HG03558 (cell line): ENCODE data around the gene MYH7B.

ENCODE experiments used
- ATAC-seq: cut with Tn5 transposase; IDR thresholded peaks from one replicate; pipeline ENCODE4 v1.9.1; 2021; ENCODE audit warnings: moderate number of reproducible peaks; ENCODE audit not compliant: unreplicated experiment; ENCODE audit errors: extremely low read depth

Gene MYH7B

DNA sequence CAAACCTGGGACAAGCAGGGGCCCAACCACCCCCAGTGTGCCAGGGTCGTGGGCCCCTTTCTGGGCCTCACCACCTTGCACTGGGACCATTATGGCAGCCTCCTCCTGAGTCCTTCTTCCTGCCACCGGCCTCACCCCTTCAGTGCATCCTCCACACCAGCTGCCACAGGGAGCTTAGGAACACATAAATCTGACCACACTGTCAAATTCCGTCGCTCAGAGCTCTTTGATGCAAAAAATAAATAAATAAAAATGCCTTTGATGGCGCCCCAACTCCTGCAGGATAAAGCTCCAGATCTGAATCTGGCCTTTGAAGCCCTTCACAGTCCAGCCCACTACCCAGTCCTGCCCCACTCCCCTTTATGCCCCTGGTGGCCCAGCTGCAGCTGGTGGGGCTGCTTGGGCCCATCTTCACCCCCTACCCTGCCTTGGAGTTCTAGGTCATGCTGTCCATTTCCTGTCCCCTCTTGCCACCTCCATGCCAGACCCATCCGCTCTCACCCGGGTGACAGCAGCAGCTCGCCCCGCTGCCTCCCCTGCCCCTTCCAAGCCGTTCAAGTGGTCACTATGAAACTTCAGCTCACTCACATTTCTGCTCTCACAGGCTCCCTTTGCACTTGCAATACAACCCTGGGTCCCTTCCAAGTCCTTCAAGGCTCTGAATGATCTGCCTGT is 16.0 kb downstream of the MYH7B start:
- no peak for ATAC-seq

DNA sequence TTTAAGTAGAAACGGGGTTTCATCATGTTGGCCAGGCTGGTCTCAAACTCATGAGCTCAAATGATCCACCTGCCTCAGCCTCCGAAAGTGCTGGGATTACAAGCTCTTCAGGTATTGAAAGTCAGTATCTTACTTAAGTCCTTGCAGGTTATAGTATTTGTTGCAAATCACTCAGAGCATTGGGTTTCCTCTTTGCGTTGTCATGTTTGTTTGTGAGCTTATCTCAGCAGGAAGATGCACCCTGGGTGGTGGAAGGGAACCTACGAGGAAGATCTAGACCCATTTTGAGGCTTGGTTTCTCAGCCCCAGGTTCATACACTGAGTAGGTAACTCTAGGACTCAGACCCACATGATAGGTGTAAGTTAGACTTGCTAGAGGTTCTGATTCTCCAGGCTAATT is 18.6 kb downstream of the MYH7B start:
- ATAC-seq, result no peak

DNA sequence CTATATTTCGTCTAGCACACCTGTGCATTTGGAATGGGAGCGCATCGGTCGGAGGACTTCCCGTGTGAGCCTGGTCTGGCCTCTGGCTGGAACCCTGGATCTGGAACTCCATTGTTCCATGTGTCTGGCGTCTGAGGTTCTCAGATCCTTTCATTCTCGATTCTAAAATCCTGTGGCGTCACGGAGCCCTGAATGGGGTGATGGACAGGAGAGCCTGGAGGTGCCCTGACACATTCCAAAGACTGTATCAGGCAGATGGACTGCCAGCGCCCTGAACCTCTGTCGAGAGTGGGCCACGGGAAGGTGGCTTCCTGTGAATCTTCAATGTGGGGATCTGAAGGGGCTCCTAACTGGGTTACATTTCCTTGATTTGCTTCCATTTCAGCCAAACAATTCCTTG is 20.6 kb downstream of the MYH7B start:
- no peak for ATAC-seq

DNA sequence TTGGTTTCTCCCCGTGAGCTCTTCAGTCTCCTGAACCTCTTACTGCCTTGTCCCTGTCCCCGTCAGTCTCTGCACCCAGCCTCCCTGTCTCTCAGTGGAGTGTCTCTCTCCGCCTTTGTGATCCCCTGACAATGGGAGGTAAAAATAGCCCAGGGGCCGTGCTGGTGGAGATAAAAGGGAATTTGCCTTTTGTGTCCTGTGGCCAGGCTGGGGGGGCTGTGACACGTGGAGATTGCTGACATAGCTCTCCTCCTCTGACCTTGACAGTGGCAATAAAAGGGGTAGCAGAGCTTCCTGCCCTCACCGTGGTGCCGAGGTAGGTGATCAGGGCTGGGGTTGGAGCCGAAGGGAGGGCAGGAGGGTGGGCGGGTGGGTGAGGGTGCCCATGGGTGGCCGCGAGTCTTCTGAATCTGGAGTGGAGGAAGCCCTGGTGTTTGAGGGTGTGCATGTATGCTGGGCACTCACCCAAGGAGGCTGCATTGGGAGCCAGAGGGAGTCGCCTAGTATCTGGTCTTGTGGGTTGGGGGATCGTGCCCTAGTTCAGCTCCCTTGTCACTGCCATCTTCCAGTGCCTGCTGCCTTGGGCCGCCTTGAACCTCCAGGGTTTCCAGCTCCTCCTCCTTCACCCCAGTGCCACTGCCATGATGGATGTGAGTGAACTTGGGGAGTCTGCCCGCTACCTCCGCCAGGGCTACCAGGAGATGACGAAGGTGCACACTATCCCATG is 21.9 kb downstream of the MYH7B start:
- ATAC-seq, result no peak

DNA sequence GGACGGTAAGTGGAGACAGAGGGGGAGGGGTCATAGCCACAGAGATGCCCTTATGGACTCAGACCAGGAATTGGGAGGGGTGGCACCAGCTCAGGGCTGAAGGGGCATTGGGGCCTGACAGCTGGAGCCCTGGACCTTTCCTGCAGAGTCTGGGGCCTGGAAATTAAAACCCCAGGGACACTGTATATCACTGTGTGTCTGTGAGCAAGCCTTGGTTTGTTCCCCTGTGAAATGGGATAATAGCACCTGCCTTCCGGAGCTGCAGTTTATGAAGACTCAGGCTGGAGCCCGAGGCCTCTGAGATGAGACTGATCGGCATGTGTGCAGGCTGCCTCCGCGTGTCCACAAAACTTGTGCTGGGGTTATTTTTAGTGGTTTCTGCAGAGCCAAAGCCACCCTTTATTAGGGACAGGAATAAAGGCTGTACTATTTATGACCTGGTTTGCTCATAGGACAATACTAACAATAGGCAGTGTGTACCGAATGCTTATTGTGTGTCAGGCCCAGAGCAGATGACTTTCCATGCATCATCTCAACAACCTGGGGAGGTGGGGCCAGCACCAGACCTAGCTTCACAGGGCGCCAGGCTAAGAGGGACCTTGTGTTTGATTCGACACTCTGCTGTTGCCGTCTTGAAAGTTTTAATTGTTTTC is 22.6 kb downstream of the MYH7B start:
- no peak for ATAC-seq

DNA sequence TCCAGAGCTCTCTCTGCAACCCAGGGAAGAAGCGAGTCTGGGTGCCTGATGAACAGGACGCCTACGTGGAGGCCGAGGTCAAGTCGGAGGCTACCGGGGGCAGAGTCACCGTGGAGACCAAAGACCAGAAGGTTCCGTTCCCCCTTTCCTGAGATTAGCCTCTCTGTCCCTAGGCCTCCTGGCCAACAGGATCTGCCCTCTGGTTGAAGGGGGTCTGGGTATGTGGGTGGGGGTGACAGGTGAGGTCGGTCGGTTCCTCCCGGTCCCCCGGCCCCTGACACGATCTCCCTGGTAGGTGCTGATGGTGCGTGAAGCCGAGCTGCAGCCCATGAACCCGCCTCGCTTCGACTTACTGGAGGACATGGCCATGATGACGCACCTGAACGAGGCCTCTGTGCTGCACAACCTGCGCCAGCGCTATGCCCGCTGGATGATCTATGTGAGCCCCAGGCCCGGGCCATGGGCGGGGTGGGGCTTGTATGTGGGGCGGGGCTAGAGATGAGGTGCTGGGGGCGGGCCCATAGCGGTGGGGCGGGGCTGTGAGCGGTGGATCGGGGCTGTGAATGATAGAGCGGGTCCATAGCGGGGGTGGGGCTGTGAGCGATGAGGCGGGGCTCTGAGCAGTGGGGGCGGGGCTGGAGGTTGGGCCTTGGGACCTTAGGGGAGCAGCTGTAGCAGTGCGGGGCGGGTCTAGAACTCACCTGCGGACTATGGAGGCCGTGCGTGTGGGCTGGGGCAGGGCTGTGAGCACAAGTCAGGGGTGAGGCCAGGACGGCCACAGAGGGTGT is 23.9 kb downstream of the MYH7B start:
- no peak for ATAC-seq

DNA sequence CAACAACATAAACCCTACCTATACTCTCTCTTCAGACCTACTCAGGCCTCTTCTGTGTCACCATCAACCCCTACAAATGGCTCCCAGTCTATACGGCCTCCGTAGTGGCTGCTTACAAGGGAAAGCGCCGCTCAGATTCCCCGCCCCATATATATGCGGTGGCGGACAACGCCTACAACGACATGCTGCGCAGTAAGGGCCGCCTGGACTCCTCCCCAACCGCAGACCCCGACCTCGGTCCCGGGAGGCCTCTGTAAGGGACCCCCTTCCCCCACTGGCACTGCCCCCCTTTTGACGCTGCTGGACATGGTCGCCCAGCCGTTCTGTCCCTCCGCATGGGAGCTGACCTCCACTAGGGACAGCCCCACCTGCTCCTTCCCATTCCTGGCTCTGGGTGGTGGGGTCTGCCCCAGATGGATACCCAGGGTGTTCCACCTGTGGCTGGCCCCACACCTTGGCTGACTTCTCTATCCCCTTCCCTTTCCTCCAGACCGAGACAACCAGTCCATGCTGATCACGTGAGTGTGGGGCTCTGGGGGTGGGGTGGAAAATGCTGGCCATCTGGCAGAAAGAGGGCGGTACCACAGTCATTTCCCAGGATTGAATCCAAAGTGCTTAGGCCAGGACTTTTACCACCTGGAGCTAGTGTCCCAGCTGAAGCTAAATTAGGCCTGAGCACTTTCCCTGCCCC is 25.0 kb downstream of the MYH7B start:
- ATAC-seq, result no peak

DNA sequence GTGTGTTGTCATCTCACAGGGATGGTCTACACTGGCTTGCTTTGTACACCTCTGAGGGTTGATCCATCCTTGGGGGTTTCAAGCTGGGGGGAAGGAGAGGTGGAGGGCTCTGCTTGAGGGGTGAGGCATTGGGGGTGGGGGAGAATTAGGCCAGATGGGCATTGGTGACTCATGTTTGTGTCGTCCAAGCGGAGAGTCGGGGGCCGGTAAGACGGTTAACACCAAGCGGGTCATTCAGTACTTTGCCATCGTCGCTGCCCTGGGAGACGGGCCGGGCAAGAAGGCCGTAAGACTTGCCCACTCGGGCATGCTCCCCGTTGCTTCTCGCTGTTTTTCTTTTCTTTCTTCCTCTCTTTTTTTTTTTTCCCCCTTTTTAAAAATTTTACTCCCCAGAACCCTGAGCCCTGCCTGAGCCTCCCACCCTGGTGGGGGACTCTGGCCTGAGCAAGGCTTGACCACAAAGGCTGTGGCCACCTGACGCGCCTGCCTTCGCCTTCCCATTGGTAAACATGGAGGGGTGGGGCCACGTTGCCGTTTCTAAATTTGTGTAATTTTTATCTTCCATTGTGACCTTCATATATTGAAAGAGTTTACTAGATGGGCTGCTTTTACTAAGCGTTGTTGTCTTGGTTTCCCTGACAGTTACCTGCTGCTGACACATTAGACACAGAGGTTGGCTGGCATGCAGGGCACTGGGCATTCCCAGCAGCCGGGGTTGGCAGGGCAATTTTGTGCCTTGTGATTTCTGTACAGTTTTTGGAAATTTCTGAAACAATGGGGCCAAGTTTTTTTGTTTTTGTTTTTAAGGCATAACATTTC is 26.8 kb downstream of the MYH7B start:
- no peak for ATAC-seq

DNA sequence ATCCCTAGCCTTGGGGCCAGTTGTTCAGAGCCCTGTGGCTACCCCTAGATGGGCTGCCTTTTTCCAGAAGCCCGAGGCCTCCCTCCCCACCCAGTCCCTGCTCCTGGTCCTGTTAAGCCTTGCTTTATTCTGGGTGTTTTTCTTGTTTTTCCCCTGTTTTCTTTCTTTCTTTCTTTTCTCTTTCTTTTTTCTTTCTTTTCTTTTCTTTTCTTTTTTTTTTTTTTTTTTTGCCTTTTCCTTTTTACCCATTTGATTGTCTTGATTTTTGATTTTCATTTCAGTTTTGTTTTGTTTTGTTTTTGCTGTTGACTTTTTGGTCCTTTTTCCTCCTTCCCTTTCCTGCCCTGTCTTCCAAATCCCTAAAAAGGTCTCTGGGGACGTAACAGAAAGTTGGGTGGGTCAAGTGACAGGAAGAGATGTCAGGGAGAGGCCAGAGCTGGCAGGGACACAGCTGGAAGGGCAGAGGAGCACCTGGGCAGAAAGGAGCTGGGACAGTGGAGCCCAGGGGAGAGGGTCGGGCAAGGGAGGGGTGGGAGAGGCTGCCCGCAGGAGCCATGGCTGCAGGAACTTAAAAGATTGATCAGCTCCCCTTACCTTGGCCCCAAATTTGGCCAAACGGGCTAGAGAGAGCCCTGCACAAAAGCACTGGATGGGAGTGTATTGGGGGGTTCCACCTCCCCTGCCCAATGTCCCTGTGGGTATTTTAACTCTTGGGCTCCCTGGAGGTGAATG is 27.6 kb downstream of the MYH7B start:
- no peak for ATAC-seq

DNA sequence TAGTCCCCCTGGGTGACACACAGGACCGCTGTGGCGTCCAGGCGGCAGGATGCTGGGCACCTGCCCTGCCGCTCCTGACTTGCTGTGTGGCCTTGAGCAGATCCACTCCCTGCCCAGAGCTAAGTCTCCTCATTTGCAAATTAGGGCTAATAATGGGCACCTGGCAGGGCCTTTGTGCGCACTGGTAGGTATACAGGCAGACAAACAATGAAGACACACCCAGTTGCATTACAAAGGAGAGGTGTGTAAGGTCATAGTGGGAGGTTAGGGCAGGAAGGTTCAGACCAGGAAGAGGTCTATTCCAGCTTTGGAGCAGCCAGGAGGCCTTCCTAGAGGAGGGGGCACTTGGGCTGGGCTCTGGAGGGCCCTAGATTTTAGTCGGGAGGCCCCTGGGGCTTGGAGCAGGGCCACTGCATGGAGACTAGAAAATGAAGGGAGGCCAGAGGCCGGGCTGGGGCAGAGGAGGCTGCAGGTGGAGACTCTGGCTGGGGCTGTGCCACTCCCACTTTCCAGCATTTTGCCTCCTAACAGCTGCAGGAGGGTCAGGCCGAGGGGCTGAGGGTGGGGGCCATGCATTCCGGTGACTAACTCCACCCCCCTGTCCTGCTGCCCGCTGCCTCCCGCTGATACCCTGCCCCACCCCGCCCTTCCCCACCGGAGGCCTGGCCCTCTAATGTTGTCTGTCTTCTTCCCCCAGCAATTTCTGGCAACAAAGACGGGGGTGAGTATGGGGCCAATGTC is 28.5 kb downstream of the MYH7B start:
- ATAC-seq, result no peak

DNA sequence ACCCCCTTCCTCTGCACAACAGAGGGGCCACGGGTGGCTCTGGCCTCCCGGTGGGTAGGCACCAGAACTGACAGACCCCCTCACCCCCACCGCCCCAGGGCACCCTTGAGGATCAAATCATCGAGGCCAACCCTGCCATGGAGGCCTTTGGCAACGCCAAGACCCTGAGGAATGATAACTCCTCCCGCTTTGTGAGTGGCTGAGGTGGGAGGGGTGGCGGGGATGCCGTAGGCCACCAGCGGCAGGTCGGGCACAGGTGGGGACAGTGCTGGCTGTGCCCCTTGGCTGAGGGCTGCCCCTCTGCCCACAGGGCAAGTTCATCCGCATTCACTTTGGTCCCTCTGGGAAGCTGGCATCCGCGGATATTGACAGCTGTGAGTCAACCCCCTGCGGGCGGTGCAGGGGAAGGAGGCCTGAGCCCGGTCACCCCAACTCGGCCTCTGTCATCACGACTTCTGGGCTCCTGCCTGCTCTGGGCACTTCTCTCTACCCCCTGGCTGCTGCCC is 29.1 kb downstream of the MYH7B start:
- ATAC-seq, result no peak

DNA sequence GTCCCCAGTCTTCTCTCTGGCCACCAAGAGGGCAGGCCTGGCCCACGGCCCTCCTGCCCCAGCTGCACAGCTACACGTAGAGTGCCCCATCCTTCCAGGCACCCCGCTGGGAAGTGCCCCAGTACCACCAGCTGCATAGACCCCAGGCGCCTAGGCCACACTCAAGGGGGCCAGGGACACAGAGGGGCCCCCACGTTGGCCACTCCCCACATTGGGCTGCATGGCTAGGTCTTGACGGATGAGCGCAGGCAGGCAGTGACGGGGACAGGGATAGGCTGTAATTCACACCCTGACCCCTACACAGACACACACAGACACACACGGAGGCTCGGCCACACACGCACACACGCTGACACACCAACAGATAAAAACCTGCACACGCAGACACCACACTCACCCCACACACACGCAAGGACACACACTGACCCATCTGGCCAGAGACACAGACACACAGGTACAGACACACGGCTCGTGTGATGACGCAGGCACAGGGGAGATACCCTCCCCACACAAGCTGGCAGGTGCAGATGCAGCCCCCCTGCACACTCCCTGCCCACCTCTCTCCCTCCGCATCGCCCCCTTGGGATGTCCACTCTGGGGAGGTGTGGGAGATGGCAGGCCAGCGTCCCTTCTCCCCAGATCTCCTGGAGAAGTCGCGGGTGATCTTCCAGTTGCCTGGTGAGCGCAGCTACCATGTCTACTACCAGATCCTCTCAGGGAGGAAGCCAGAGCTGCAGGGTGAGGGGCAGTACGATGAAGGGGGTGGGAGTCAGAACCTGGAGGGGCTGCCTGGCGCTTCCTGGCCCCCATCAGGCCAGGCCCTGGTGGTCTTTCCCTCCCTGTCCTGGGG is 30.0 kb downstream of the MYH7B start:
- no peak for ATAC-seq

DNA sequence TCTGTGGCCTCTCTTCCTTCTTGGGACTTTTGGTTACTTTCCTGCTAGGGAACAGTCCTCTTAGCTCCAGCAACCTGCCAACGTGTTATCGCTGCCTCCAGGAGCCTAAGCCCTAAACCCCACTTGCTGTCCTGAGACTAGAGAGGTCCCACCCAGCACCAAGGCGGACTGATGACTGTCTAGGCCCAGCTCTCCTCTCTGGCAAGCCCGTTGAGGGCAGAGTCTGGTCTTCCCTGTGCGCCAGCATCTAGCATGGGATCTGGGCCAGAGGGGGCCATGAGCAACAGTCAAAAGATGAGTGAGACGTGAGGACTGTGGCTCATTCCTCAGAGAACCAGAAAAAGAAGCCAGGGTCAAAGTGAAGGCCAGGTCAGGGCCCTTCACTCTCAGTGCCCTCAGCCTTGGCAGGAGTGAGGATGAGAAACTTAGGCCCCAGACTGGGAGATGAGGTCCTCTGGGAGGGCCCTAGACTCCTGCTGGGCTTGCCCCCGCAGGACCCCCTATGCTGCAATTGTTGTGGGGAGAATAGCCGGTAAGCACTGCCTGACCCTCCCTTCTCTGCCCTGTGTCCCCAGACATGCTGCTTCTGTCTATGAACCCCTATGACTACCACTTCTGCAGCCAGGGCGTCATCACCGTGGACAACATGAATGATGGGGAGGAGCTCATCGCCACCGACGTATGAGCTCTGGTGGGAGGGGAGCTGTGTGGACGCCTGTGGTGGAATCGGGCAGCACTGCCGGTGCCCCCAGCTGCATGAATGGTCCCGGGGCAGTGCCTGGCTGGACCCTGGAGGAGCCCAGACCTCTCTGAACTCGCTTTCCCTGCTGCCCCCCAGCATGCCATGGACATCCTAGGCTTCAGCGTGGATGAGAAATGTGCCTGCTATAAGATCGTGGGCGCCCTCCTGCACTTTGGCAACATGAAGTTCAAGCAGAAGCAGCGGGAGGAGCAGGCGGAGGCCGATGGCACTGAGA is 30.9 kb downstream of the MYH7B start:
- ATAC-seq, result no peak

DNA sequence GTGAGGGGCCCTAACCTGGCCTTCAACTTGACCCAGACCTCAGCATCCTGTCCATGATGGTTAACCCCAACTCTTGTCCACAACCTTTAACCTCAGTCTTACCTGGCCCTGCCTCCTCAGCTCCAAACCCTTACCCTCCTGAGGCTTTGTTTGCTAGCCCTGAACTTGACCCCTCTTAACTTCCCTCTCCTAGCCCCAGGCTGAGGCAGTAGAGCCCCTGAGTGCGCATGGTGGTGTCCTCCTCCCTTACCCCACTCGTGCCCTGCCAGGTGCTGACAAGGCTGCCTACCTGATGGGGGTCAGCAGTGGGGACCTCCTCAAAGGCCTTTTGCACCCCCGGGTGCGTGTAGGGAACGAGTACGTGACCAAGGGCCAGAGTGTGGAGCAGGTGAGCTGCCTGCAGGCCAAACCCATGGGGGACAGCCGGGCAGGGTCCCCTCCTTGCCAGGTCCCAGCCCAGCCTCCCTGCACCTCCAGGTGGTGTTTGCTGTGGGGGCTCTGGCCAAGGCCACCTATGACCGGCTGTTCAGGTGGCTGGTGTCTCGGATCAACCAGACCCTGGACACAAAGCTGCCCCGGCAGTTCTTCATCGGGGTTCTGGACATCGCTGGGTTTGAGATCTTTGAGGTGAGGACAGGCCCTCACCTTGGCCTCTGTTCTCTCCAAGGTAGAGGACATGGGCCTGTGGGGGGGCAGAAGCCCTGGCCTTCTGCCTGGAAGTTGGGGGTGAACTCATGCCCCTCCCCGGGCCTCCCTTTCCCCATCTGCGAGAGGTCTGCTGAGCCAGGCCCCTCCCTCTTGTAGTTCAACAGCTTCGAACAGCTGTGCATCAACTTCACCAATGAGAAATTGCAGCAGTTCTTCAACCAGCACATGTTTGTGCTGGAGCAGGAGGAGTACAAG is 31.9 kb downstream of the MYH7B start:
- no peak for ATAC-seq

DNA sequence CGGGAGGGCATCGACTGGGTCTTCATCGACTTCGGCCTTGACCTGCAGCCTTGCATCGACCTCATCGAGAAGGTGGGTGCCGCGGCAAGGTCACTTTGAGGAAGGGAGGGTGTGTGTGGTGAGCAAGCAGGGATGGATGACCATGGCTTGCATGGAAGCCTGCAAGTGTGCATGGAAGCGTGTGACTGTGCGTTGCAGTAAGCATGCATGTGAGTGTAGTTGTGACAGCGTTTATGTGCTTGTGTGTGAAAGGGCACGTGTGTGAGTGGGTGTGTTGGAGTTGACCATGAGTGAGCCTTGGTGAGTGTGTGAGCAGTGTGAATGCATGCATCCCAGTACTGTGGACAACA is 32.5 kb downstream of the MYH7B start:
- ATAC-seq, result no peak
